Fibroblast of peridontal ligament (primary cell): ENCODE data around the gene TNRC18.
"Not testable (repeated sequence)": the region's sequence is repeated elsewhere in the genome, so short reads cannot be mapped to it uniquely, and the experiment has no call there.

Experiments
- DNase-seq: peaks from one replicate; pipeline ENCODE4 v3.0.0-alpha.2; 2010; ENCODE audit errors: extremely low read depth

The TNRC18 gene

DNA sequence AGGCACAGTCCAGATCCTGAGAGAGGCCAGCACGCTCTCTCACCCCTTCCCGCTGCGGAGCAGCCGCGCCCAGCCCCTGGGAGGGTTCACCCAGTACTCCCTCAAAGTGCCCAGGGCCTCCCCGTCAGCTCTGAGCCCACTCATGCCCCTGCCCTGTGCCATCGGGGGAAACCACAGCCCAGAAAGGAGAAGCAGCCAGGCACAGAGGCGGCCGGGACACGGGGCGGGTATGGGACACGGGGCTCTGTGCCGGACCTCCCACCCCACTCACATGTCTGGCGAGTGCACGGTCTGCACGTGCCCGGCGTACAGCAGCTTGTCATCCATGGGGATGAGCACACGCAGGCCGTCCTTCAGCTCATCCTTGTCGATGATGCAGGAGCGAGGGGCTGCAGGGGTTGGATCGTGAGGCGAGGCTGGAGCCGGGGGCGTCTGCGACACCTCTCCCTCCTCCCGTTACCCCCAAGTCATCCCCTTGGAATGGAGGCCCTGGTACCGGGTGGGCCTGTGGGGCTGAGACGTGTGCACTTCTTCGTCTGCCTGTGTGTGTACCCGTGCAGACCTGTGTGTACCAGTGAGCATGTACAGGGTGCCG is 102.7 kb downstream of the TNRC18 start:
- DNase-seq, result no peak

- no peak for DNase-seq
Observed at GRCh38 chr7:5320391-5320790, 103.2 kb downstream of the TNRC18 start.

GRCh38 chr7:5318613-5319012 is 105.0 kb downstream of the TNRC18 start:
- not testable (repeated sequence) for DNase-seq

GRCh38 chr7:5315761-5316160 is 107.9 kb downstream of the TNRC18 start:
- DNase-seq, result no peak

- no peak for DNase-seq
Observed at GRCh38 chr7:5314864-5315263, 108.8 kb downstream of the TNRC18 start.

DNA sequence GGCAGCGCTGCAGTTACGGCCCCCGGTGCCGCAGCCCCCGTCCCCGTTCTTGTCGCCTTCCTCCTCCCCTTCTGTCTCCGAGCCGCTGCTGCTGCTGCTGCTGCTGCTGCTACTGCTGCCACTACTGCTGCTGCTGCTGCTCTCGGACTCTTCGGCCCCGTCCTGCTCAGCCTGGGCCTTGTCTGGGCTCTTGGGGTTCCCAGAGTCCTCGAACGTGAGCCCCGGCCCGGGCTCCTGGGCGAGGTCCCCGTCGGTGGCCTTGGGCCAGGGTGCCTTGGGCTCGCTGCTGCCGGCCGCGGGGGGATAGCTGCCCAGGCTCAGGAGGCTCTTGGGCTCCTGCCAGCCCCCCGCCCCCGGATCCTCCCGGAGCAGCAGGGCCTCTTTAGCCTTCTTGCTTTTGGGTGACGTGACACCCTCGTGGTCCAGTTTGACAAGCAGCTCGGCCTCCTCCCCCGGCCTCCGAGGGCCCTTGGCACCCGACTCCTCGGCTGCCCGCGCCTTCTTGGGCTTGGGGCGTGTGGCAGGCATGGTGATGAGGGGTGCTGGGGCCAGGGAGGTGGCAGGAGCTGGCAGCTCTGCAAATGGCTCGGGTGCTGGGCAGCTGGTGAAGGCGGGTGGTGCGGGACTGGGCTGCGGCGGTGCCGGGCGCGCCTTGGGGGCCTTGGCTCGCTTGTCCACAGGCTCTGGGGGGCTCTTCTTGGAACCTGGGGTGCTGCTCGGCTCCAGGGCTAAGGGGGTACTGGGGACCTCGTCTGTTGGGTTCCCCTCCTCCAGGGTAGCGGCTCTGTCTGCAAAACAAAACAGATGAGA is 110.4 kb downstream of the TNRC18 start:
- not testable (repeated sequence) for DNase-seq

DNA sequence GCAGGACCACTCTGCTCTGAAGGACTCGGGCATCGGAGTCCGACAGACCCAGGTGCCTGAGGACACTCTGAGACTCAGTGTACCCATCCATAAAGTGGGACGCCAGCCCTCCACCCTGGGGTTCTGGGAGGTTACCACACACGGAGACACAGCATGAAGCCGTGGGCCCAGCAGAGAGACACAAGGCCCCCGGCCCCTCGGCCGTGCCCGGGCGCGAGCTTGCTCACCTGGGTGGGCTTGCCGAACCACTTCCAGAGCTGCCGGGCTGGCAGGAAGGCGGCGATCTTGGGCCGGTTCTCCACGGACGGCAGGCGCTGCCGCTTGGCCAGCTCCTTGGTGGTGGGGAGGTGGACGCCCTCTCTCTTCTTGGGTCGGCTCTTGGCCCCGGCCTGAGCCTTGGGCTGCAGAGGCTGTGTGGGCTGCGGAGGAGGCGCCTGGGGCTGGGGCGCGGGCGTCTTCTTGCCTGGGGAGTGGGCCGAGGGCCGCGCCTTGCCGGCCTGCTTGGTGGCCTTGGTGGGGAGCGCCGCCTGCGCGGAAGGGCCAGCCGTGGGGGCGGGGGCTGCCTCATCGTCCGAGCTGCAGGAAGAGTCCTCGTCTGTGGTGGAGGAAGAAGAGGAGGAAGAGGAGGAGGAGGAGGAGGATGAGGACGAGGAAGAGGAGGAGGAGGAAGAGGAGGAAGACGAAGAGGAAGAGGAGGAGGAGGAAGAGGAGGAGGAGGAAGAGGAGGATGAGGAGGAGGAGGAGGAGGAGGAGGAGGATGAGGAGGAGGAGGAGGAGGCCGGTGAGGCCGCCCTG is 111.2 kb downstream of the TNRC18 start:
- DNase-seq, result not testable (repeated sequence)

- no peak for DNase-seq
Observed at GRCh38 chr7:5310822-5311405, 112.7 kb downstream of the TNRC18 start.

GRCh38 chr7:5309146-5309545 is 114.5 kb downstream of the TNRC18 start:
- DNase-seq, result no peak

GRCh38 chr7:5307221-5308142 is 116.2 kb downstream of the TNRC18 start:
- not testable (repeated sequence) for DNase-seq

- not testable (repeated sequence) for DNase-seq
Observed at GRCh38 chr7:5305050-5305449, 118.6 kb downstream of the TNRC18 start.

DNA sequence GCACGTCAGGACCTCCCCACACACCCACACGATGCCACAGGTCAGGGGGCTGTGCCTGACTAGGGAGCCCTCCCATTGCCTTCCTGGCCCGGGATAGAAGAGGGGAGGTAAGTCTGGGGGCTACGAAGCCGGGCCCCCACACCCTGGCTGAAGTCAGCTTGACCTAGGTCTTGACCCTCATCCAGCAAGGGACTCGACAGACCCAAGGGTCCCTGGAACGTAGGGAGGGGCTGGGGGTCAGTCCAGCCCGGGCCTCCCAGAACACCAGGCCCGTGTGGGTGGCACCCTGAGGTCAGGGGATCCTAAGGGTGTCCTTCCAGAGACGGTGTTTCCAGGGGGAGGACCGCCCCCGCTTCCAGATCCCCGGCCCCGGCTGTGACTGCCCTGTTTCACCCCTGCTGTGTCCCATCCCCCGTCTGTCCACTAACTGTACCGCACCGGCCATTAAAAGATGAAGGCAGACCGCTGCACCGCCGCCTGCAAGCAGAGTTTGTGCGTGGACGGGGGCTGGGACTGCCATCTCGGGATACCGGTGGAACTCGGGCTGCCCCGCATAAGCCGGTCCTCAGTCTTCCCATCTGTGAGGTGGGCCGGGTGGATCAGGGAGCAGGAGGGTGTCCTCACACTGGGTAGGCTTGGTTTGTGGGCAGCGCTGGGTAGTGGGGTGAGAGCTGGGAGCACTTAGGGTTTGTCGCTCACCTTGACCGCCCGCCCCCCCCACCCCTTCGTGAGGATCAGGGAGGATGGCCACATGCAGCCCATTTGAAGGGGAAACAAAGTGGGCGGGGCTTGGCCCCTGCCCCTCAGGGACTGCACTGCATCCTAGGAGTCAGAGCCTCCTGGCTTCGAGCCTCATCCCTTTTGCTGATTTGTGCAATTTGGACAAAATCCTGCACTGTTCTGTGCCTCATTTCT is 119.8 kb downstream of the TNRC18 start:
- no peak for DNase-seq

- no peak for DNase-seq
Observed at GRCh38 chr7:5303061-5303460, 120.6 kb downstream of the TNRC18 start.

DNA sequence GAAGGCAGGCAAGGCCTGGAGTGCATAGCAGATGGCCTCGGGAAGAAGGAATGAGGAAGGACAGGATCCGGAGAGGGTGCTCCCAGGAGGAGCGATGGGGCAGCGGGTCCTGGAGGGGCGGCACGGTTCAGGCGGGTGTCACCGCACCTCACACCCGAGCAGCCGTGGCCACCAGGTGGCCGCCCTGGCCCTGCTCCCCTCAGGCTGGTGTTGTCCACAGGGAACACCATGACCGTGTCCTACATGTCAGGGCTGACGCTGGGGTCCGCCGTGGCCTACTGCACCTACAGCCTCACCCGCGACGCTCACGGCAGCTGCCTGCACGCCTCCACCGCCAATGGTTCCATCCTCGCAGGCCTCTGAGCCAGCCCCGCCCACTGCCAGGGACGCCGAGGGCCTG is 121.1 kb downstream of the TNRC18 start:
- no peak for DNase-seq

DNA sequence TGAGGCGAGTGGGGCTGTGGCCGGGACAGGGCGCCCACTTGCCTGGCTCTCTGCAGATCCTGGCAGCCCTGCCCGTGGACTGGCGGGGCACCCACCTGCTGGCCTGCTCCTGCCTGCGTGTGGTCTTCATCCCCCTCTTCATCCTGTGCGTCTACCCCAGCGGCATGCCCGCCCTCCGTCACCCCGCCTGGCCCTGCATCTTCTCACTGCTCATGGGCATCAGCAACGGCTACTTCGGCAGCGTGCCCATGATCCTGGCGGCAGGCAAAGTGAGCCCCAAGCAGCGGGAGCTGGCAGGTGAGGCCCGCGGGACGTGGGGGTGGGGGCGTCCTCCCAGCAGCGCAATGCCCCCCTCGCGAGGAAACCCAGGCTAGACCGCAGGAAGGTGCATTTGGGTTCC is 123.3 kb downstream of the TNRC18 start:
- no peak for DNase-seq

GRCh38 chr7:5296611-5297226 is 126.9 kb downstream of the TNRC18 start:
- no peak for DNase-seq

DNA sequence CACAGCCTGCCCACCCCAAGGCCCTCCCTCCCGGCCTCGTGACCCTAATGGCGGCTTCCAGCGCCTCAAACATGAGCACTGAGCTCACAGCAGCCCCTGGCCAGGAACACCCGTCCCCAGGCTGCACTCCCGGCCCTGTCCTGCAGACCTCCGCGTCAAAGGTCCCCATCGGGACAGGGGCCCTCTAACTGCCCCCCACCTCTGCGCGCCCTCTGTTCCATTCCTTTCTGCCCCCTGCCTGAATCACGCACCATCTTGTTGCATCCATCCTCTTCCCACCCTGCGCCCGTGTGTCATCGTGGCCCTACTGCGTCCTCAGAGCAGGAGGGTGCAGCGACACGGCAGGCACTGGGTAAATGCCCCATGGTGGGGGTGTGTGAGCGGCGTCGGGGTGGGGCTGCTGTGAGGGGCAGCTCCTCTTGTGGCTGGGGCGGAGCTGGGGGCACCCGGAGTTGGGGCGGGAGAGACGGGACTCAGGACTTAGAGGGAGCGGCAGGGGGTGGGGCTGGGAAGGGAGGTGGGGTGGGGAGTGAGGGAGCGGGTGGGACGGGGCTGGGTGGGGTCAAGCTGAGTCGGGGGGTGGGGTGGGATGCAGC is 127.5 kb downstream of the TNRC18 start:
- DNase-seq, result no peak

- no peak for DNase-seq
Observed at GRCh38 chr7:5295039-5296014, 128.3 kb downstream of the TNRC18 start.
